ENCODE results near the gene MGRN1. TPM values are rescaled to one million over a fixed set of nuclear protein-coding genes. Genes with fewer than 3 reads are reported as not detected.

MGRN1 gene
- total RNA-seq, 1 experiment from 2014 or later, result 54.6 TPM

- H3K9me3 ChIP-seq (ENCODE audit: low read depth, low read length, poor library complexity, severe bottlenecking), result no peaks in the 10 kb centered on the region
- CTCF ChIA-PET, result interaction anchor here (0.6 to 1.0 kb wide), 3 partner anchors 16 to 110 kb away, joined by 3 to 4 read pairs (median 4); partner anchors contain the start of gene MGRN1
- H3K4me1 ChIP-seq (ENCODE audit: insufficient read depth, low read length, poor library complexity, severe bottlenecking), result no peaks in the 10 kb centered on the region
- peaks cover 7% of the 10 kb centered on the region for H3K36me3 ChIP-seq (ENCODE audit: insufficient read depth, low read length, poor library complexity, severe bottlenecking)
- BruUV-seq (replicated peaks), result no TSS peak
- TF ChIP-seq EZH2 (IDR thresholded peaks at IDR 0.05; ENCODE audit: borderline replicate concordance, low read depth, low read length, poor library complexity, severe bottlenecking) (no peak), CTCF (conservative IDR thresholded peaks at IDR 0.05; ENCODE audit: low read depth, low read length) (no peak)
- no peaks in the 10 kb centered on the region for H3K27me3 ChIP-seq (replicated peaks; ENCODE audit: insufficient read depth, low read depth, low read length, poor library complexity)
- POLR2A ChIA-PET (ENCODE audit: low non-redundant PET), result interaction anchor here (0.5 kb wide), 1 partner anchor 105 kb away, joined by 4 read pairs; no protein-coding TSS in a partner anchor
- intact Hi-C loops (cut with micrococcal nuclease; ENCODE audit: unreplicated experiment), result no loop called here
- H3K27ac ChIP-seq (ENCODE audit: low read depth, low read length, poor library complexity, severe bottlenecking), result peak within 1 kb of the TSS; percentile 86
- peak within 1 kb of the TSS; percentile 96 for H3K4me3 ChIP-seq (ENCODE audit: low read depth, low read length, poor library complexity, severe bottlenecking)
- peak; percentile 96 for DNase-seq (ENCODE audit: low spot score)
Measured at GRCh38 chr16:4734063-4734729, 109.6 kb downstream of the MGRN1 start, which contains the start of the genes ANKS3 and DNAAF8. Gene ANKS3, minus strand, starts transcription at chr16:4734271. Its CDS starts 4,122 bp downstream, at chr16:4730149. Gene DNAAF8, plus strand, starts transcription at chr16:4734537. Its CDS starts 1,978 bp downstream, at chr16:4736515.

GRCh38 chr16:4734730-4735535 is 110.3 kb downstream of the MGRN1 start:
- peak; percentile 89 for DNase-seq (ENCODE audit: low spot score)
- no TSS peak for BruUV-seq (replicated peaks)
- CTCF ChIA-PET, result interaction anchor here (0.6 to 1.0 kb wide), 2 partner anchors 15 to 110 kb away, joined by 4 read pairs; partner anchors contain the start of gene MGRN1
- Histone ChIP-seq H3K9me3 (ENCODE audit: low read depth, low read length, poor library complexity, severe bottlenecking) (no peaks in the 10 kb centered on the region), H3K36me3 (ENCODE audit: insufficient read depth, low read length, poor library complexity, severe bottlenecking) (peaks cover under 1% of the 10 kb centered on the region), H3K4me3 (ENCODE audit: low read depth, low read length, poor library complexity, severe bottlenecking) (peak overlapping the region; percentile 96), H3K27me3 (replicated peaks; ENCODE audit: insufficient read depth, low read depth, low read length, poor library complexity) (no peaks in the 10 kb centered on the region), H3K4me1 (ENCODE audit: insufficient read depth, low read length, poor library complexity, severe bottlenecking) (no peaks in the 10 kb centered on the region), H3K27ac (ENCODE audit: low read depth, low read length, poor library complexity, severe bottlenecking) (peak overlapping the region; percentile 86)
- POLR2A ChIA-PET (ENCODE audit: low non-redundant PET), result interaction anchor here (0.5 to 0.7 kb wide), 2 partner anchors 104 to 463 kb away, joined by 3 to 4 read pairs; no protein-coding TSS in a partner anchor
- intact Hi-C loops (cut with micrococcal nuclease; ENCODE audit: unreplicated experiment), result no loop called here
- TF ChIP-seq CTCF (conservative IDR thresholded peaks at IDR 0.05; ENCODE audit: low read depth, low read length), result no peak
- TF ChIP-seq EZH2 (IDR thresholded peaks at IDR 0.05; ENCODE audit: borderline replicate concordance, low read depth, low read length, poor library complexity, severe bottlenecking), result no peak

- TF ChIP-seq CTCF (conservative IDR thresholded peaks at IDR 0.05; ENCODE audit: low read depth, low read length), result no peak
- no peak for TF ChIP-seq EZH2 (IDR thresholded peaks at IDR 0.05; ENCODE audit: borderline replicate concordance, low read depth, low read length, poor library complexity, severe bottlenecking)
- no peaks in the 10 kb centered on the region for H3K9me3 ChIP-seq (ENCODE audit: low read depth, low read length, poor library complexity, severe bottlenecking)
- no peak overlapping the region for H3K27ac ChIP-seq (ENCODE audit: low read depth, low read length, poor library complexity, severe bottlenecking)
- no peak overlapping the region for H3K4me3 ChIP-seq (ENCODE audit: low read depth, low read length, poor library complexity, severe bottlenecking)
- ChIA-PET POLR2A (ENCODE audit: low non-redundant PET) (no interaction called here), CTCF (no interaction called here)
- H3K36me3 ChIP-seq (ENCODE audit: insufficient read depth, low read length, poor library complexity, severe bottlenecking), result no peaks in the 10 kb centered on the region
- intact Hi-C loops (cut with micrococcal nuclease; ENCODE audit: unreplicated experiment), result no loop called here
- no peaks in the 10 kb centered on the region for H3K4me1 ChIP-seq (ENCODE audit: insufficient read depth, low read length, poor library complexity, severe bottlenecking)
- DNase-seq (ENCODE audit: low spot score), result no peak
- no peaks in the 10 kb centered on the region for H3K27me3 ChIP-seq (replicated peaks; ENCODE audit: insufficient read depth, low read depth, low read length, poor library complexity)
- no TSS peak for BruUV-seq (replicated peaks)
Measured at GRCh38 chr16:4736546-4736945, 111.9 kb downstream of the MGRN1 start.
